SU-DHL-6 (cell line): ENCODE results near the gene BLVRB.

Experiments used
- H2AFZ ChIP-seq: fragments of 200-600 bp; sonication (generic); 2 replicates; pipeline ENCODE4 v1.6.1; 2014; ENCODE audit warnings: low read depth, mild to moderate bottlenecking, moderate library complexity, mixed read lengths, antibody characterized with exemption, low read length; ENCODE audit not compliant: severe bottlenecking
- H3F3A ChIP-seq: fragments of 200-600 bp; shearing (Covaris generic); 2 replicates; pipeline ENCODE4 v1.6.0; 2016; ENCODE audit warnings: antibody characterized with exemption, mild to moderate bottlenecking; ENCODE audit not compliant: insufficient read depth
- H3K27ac ChIP-seq: fragments of 200-600 bp; sonication (generic); 2 replicates; pipeline ENCODE4 v1.5.1; 2016; ENCODE audit warnings: low read depth, mild to moderate bottlenecking, low read length, moderate library complexity, mixed read lengths
- H3K27me3 ChIP-seq: fragments of 200-600 bp; sonication (generic), shearing (Covaris generic); 2 replicates; pipeline ENCODE4 v1.6.0; 2014; ENCODE audit warnings: mild to moderate bottlenecking, low read length
- H3K36me3 ChIP-seq: fragments of 200-600 bp; sonication (generic); 2 replicates; pipeline ENCODE4 v1.6.1; 2014; ENCODE audit warnings: mild to moderate bottlenecking, low read length, mixed read lengths
- H3K4me2 ChIP-seq: fragments of 300-600, 200-600 bp; shearing (Covaris generic), sonication (generic); 2 replicates; pipeline ENCODE4 v1.6.0; 2014; ENCODE audit warnings: low read length, low read depth, mild to moderate bottlenecking; ENCODE audit not compliant: poor library complexity, severe bottlenecking
- H3K4me3 ChIP-seq: fragments of 200-600 bp; sonication (generic); 2 replicates; pipeline ENCODE4 v1.5.1; 2014; ENCODE audit warnings: antibody characterized with exemption, low read length, mild to moderate bottlenecking, mixed read lengths; ENCODE audit not compliant: insufficient read depth, poor library complexity, severe bottlenecking
- H3K79me2 ChIP-seq: fragments of 200-600 bp; sonication (generic); 2 replicates; pipeline ENCODE4 v1.6.1; 2014; ENCODE audit warnings: mild to moderate bottlenecking, low read length, moderate library complexity; ENCODE audit not compliant: insufficient read depth
- H3K9ac ChIP-seq: fragments of 200-600 bp; sonication (generic); 2 replicates; pipeline ENCODE4 v1.7.0; 2014; ENCODE audit warnings: mild to moderate bottlenecking, low read length
- H3K9me2 ChIP-seq: fragments of 200-600 bp; sonication (generic); replicated peaks from 2 replicates; pipeline ENCODE4 v1.6.1; 2014; ENCODE audit warnings: low read length; ENCODE audit not compliant: insufficient read depth
- H3K9me3 ChIP-seq: fragments of 200-600 bp; sonication (generic); 2 replicates; pipeline ENCODE4 v1.6.1; 2014; ENCODE audit warnings: low read length, mixed read lengths; ENCODE audit not compliant: insufficient read depth
- H4K20me1 ChIP-seq: fragments of 200-600 bp; sonication (generic); 2 replicates; pipeline ENCODE4 v1.6.1; 2014; ENCODE audit warnings: low read depth, mild to moderate bottlenecking, antibody characterized with exemption, low read length, moderate library complexity, mixed read lengths
- EZH2phosphoT487 ChIP-seq: fragments of 200-600 bp; sonication (generic), shearing (Covaris generic); conservative IDR thresholded peaks from 2 replicates; pipeline ENCODE4 v1.6.1; 2018; ENCODE audit warnings: mild to moderate bottlenecking, antibody characterized with exemption, low read length, moderate library complexity, mixed read lengths
- TF ChIP-seq, protein P1 (sequence below): fragments of 200-600 bp; sonication (generic); IDR thresholded peaks from one replicate; pipeline ENCODE4 v1.5.1; 2017; ENCODE audit warnings: antibody characterized with exemption, mild to moderate bottlenecking, low read length, moderate library complexity; ENCODE audit not compliant: insufficient read depth, poor library complexity, severe bottlenecking

Gene BLVRB

DNA sequence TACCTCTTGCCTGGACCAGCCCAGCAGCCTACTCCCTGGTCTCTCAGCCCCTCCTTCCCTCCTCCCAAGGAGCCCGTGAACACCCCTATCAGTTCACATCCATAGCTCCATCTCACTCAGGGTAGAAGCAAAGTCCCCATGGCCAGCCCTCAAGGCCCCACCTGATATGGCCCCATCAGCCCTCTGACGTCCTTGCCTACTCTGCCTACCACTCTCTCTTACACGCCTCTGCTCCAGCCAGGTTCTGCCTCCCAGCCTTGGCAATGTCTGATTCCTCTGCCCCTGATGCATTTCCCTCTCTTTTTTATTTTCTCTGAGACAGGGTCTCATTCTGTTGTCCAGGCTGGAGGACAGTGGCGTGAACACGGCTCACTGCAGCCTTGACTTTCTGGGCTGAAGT is 13.5 kb downstream of the BLVRB start:
- no peak overlapping the region for H2AFZ ChIP-seq
- H3K36me3 ChIP-seq: no peaks in the 10 kb centered on the region
- no peaks in the 10 kb centered on the region for H3K27me3 ChIP-seq
- no peak overlapping the region for H3K4me3 ChIP-seq
- H3F3A ChIP-seq: no peaks in the 10 kb centered on the region
- TF ChIP-seq, protein P1, sequence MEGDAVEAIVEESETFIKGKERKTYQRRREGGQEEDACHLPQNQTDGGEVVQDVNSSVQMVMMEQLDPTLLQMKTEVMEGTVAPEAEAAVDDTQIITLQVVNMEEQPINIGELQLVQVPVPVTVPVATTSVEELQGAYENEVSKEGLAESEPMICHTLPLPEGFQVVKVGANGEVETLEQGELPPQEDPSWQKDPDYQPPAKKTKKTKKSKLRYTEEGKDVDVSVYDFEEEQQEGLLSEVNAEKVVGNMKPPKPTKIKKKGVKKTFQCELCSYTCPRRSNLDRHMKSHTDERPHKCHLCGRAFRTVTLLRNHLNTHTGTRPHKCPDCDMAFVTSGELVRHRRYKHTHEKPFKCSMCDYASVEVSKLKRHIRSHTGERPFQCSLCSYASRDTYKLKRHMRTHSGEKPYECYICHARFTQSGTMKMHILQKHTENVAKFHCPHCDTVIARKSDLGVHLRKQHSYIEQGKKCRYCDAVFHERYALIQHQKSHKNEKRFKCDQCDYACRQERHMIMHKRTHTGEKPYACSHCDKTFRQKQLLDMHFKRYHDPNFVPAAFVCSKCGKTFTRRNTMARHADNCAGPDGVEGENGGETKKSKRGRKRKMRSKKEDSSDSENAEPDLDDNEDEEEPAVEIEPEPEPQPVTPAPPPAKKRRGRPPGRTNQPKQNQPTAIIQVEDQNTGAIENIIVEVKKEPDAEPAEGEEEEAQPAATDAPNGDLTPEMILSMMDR: no peak
- TF ChIP-seq EZH2phosphoT487: no peak
- H3K79me2 ChIP-seq: no peaks in the 10 kb centered on the region
- H3K9ac ChIP-seq: no peak overlapping the region
- H3K27ac ChIP-seq: no peak overlapping the region
- H3K9me3 ChIP-seq: no peaks in the 10 kb centered on the region
- no peaks in the 10 kb centered on the region for H4K20me1 ChIP-seq
- H3K9me2 ChIP-seq: no peaks in the 10 kb centered on the region
- H3K4me2 ChIP-seq: no peak overlapping the region

DNA sequence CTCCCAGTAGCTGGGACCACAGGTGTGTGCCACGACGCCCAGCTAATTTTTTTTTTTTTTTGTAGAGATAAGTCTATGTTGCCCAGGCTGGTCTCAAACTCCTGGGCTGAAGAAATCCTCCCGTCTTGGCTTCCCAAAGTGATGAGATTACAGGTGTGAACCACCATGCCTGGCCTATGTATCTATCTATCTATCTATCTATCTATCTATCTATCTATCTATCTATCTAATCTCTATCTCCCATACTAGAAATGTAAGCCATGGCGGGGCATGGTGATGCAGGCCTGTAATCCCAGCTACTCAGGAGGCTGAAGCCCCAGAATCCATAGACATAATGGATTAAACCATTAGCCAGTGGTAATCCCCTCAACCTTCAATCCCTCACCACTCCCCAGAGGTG is 14.9 kb downstream of the BLVRB start:
- no peaks in the 10 kb centered on the region for H3K9me3 ChIP-seq
- H4K20me1 ChIP-seq: no peaks in the 10 kb centered on the region
- TF ChIP-seq, protein P1: no peak
- no peak for TF ChIP-seq EZH2phosphoT487
- H3K4me3 ChIP-seq: no peak overlapping the region
- no peaks in the 10 kb centered on the region for H3F3A ChIP-seq
- no peaks in the 10 kb centered on the region for H3K79me2 ChIP-seq
- no peaks in the 10 kb centered on the region for H3K9me2 ChIP-seq
- no peak overlapping the region for H3K9ac ChIP-seq
- H3K27ac ChIP-seq: no peak overlapping the region
- no peaks in the 10 kb centered on the region for H3K36me3 ChIP-seq
- no peak overlapping the region for H2AFZ ChIP-seq
- H3K27me3 ChIP-seq: no peaks in the 10 kb centered on the region
- no peak overlapping the region for H3K4me2 ChIP-seq

DNA sequence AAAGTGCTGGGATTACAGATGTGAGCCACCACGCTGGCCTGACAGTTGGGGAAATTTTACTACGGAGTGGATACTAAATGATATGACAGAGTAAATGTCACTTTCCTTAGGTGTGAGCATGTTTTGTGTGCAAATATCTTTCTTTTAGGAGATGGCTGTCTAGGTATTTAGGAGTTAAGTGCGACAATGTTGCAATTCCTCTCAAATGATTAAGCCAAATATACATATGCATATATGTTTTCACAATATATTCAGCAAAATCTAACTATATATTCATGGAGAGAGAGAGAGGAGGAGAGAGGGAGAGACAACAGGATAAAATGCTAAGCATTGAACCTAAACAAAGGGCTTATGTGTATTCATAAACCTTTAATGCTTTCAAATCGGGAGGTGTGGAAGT is 16.0 kb downstream of the BLVRB start:
- no peaks in the 10 kb centered on the region for H3F3A ChIP-seq
- H4K20me1 ChIP-seq: no peaks in the 10 kb centered on the region
- H3K27me3 ChIP-seq: no peaks in the 10 kb centered on the region
- H3K9ac ChIP-seq: no peak overlapping the region
- H3K79me2 ChIP-seq: no peaks in the 10 kb centered on the region
- no peak for TF ChIP-seq EZH2phosphoT487
- TF ChIP-seq, protein P1: no peak
- H3K27ac ChIP-seq: no peak overlapping the region
- no peak overlapping the region for H3K4me2 ChIP-seq
- no peaks in the 10 kb centered on the region for H3K9me3 ChIP-seq
- no peaks in the 10 kb centered on the region for H3K36me3 ChIP-seq
- no peak overlapping the region for H2AFZ ChIP-seq
- no peak overlapping the region for H3K4me3 ChIP-seq
- H3K9me2 ChIP-seq: no peaks in the 10 kb centered on the region
